Panc1 (cell line): Measurements from ENCODE around the gene HORMAD1. TPM values are rescaled to one million over a fixed set of nuclear protein-coding genes. Genes with fewer than 3 reads are reported as not detected.

Experiments used
- ATAC-seq: fragments of 200-7000 bp; cut with Tn5 transposase; 2 replicates; pipeline ENCODE4 v1.9.1; 2020; ENCODE audit warnings: mild to moderate bottlenecking, moderate library complexity
- BruUV-seq: library from RNA; stranded (reverse); fragments of 400-500 nt; replicated peaks from 2 replicates; lab custom pipeline; 2021; lab: Mats Ljungman, UMichigan
- CTCF ChIA-PET: fragments of 300-600 bp; sonication (Branson Sonifier 250); formaldehyde crosslinking; loops from one replicate; lab custom pipeline; 2022; ENCODE audit warnings: antibody characterized with exemption; lab: Charles Lee
- POLR2A ChIA-PET: fragments of 300-600 bp; sonication (Branson Sonifier 250); formaldehyde crosslinking; loops from one replicate; lab custom pipeline; 2022; ENCODE audit warnings: antibody characterized with exemption; lab: Charles Lee
- DNase-seq: peaks from one replicate; pipeline ENCODE4 v3.0.0-alpha.2; 2010; ENCODE audit warnings: low read depth, low spot score
- H3K27ac ChIP-seq: 2 replicates; pipeline ENCODE4 v1.5.1; 2011; ENCODE audit warnings: mild to moderate bottlenecking, low read length, inconsistent platforms
- H3K27me3 ChIP-seq: fragments of 200-500 bp; sonication (Bioruptor generic); 2 replicates; pipeline ENCODE4 v1.6.0; 2014; ENCODE audit warnings: low read length, inconsistent platforms; ENCODE audit not compliant: control insufficient read depth, insufficient read depth
- H3K36me3 ChIP-seq: fragments of 200-500 bp; sonication (Bioruptor generic); 2 replicates; pipeline ENCODE4 v1.5.1; 2014; ENCODE audit warnings: inconsistent platforms, mild to moderate bottlenecking, low read length, moderate library complexity; ENCODE audit not compliant: control insufficient read depth, insufficient read depth
- H3K4me1 ChIP-seq: 2 replicates; pipeline ENCODE4 v1.5.1; 2011; ENCODE audit warnings: inconsistent platforms, mild to moderate bottlenecking, low read length, moderate library complexity; ENCODE audit not compliant: control insufficient read depth, insufficient read depth
- H3K4me3 ChIP-seq, 2 experiments: 2 replicates each; pipeline ENCODE4 v1.5.1; 2011 to 2012; ENCODE audit warnings: low read depth in 2 of 2, low read length in 2 of 2, mild to moderate bottlenecking in 2 of 2, inconsistent platforms in 1 of 2, moderate library complexity in 1 of 2
- H3K9me3 ChIP-seq: fragments of 200-500 bp; sonication (Bioruptor generic); 2 replicates; pipeline ENCODE4 v1.5.1; 2014; ENCODE audit warnings: low read depth, mild to moderate bottlenecking, inconsistent platforms, low read length, moderate library complexity; ENCODE audit not compliant: control insufficient read depth, insufficient read depth
- CTCF ChIP-seq: fragments of 450-650 bp; IDR thresholded peaks from 2 replicates; pipeline ENCODE4 v1.5.1; 2017; ENCODE audit warnings: mild to moderate bottlenecking
- POLR2AphosphoS5 ChIP-seq: IDR thresholded peaks from 2 replicates; pipeline ENCODE4 v1.6.1; 2012; ENCODE audit warnings: mild to moderate bottlenecking, low read depth, low read length, moderate library complexity
- SIN3A ChIP-seq: IDR thresholded peaks from 2 replicates; pipeline ENCODE4 v1.6.1; 2012; ENCODE audit warnings: low read depth, mild to moderate bottlenecking, low read length, moderate library complexity, borderline replicate concordance; ENCODE audit not compliant: insufficient read depth
- TCF7L2 ChIP-seq: IDR thresholded peaks from 2 replicates; pipeline ENCODE4 v1.6.1; 2011; ENCODE audit warnings: mild to moderate bottlenecking, low read depth, low read length, inconsistent platforms
- in situ Hi-C: cut with HindIII; loops from 2 replicates; pipeline ENCODE4 v1.10.0; 2016; ENCODE audit warnings: low sequenced_read_pairs, low pct_unique_long_range_greater_than_20kb
- intact Hi-C: fragments of 100-400 bp; cut with micrococcal nuclease; formaldehyde crosslinking; loops from one replicate; pipeline ENCODE4 v1.10.0; 2022; ENCODE audit not compliant: unreplicated experiment
- total RNA-seq: library from RNA; stranded (reverse); gene quantifications from one replicate; pipeline ENCODE4 v1.2.1, GENCODE V29; 2021; ENCODE audit not compliant: unreplicated experiment
- TF ChIP-seq, protein P1 (sequence below), 2 experiments: IDR thresholded peaks; 2 replicates each; pipeline ENCODE4 v1.6.1; 2011 to 2012; ENCODE audit warnings: low read depth in 2 of 2, control low read depth in 1 of 2, low read length in 1 of 2, mild to moderate bottlenecking in 1 of 2, moderate library complexity in 1 of 2; ENCODE audit not compliant: insufficient read depth in 1 of 2

HORMAD1 gene
- total RNA-seq, 1 experiment from 2014 or later: not detected

- no peaks in the 10 kb centered on the region for H3K9me3 ChIP-seq
- in situ Hi-C loops: no loop called here
- no peaks in the 10 kb centered on the region for H3K27me3 ChIP-seq
- ChIA-PET POLR2A (no interaction called here), CTCF (no interaction called here)
- no peak for DNase-seq
- intact Hi-C loops: no loop called here
- H3K27ac ChIP-seq: no peak overlapping the region
- H3K4me1 ChIP-seq: no peaks in the 10 kb centered on the region
- no peak for ATAC-seq
- no TSS peak for BruUV-seq
- no peak overlapping the region for H3K4me3 ChIP-seq
- H3K36me3 ChIP-seq: no peaks in the 10 kb centered on the region
- no peak for TF ChIP-seq POLR2AphosphoS5
- no peak for TF ChIP-seq CTCF
Measured at GRCh38 chr1:150730130-150730721, 9.5 kb upstream of the HORMAD1 start.

DNA sequence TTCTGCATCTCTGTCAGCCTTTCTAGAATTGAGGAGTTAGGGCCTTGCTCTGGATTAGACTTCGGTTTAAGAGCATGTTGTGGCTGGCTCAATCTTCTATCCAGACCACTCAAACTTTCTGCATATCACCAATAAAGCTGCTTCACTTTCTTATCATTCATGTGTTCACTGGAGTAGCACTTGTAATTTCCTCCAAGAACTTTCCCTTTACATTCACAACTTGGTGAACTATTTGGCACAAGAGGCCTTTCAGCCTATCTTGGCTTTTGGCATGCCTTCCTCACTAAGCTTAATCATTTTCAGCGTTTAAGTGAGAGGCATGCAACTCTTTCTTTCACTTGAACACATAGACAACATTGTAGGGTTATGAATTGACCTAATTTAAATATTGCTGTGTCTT, 3.6 kb upstream of the HORMAD1 start:
- ChIA-PET POLR2A (no interaction called here), CTCF (no interaction called here)
- DNase-seq (no peak), ATAC-seq (no peak)
- Histone ChIP-seq H3K9me3 (no peaks in the 10 kb centered on the region), H3K36me3 (no peaks in the 10 kb centered on the region), H3K4me3 (no peak overlapping the region), H3K4me1 (no peaks in the 10 kb centered on the region), H3K27ac (no peak overlapping the region), H3K27me3 (no peaks in the 10 kb centered on the region)
- in situ Hi-C loops (no loop called here), intact Hi-C loops (no loop called here)
- BruUV-seq: no TSS peak
- TF ChIP-seq, protein P1, sequence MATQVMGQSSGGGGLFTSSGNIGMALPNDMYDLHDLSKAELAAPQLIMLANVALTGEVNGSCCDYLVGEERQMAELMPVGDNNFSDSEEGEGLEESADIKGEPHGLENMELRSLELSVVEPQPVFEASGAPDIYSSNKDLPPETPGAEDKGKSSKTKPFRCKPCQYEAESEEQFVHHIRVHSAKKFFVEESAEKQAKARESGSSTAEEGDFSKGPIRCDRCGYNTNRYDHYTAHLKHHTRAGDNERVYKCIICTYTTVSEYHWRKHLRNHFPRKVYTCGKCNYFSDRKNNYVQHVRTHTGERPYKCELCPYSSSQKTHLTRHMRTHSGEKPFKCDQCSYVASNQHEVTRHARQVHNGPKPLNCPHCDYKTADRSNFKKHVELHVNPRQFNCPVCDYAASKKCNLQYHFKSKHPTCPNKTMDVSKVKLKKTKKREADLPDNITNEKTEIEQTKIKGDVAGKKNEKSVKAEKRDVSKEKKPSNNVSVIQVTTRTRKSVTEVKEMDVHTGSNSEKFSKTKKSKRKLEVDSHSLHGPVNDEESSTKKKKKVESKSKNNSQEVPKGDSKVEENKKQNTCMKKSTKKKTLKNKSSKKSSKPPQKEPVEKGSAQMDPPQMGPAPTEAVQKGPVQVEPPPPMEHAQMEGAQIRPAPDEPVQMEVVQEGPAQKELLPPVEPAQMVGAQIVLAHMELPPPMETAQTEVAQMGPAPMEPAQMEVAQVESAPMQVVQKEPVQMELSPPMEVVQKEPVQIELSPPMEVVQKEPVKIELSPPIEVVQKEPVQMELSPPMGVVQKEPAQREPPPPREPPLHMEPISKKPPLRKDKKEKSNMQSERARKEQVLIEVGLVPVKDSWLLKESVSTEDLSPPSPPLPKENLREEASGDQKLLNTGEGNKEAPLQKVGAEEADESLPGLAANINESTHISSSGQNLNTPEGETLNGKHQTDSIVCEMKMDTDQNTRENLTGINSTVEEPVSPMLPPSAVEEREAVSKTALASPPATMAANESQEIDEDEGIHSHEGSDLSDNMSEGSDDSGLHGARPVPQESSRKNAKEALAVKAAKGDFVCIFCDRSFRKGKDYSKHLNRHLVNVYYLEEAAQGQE (IDR thresholded peaks at IDR 0.05; ENCODE audit: insufficient read depth in 1 of 2, low read depth in 2 of 2, low read length in 1 of 2): no peak
- TF ChIP-seq SIN3A: no peak
- TF ChIP-seq TCF7L2: no peak
- no peak for TF ChIP-seq POLR2AphosphoS5
- TF ChIP-seq CTCF: no peak
